GM23248 (cell line): Measurements from ENCODE around the gene TMBIM4.

Experiments used
- EZH2 ChIP-seq: fragments of 200-600 bp; sonication (generic); IDR thresholded peaks from 2 replicates; pipeline ENCODE4 v1.6.1; 2018; ENCODE audit warnings: antibody characterized with exemption, mild to moderate bottlenecking; ENCODE audit not compliant: insufficient read depth, poor library complexity, severe bottlenecking
- EZH2phosphoT487 ChIP-seq: fragments of 200-600 bp; sonication (generic); IDR thresholded peaks from 2 replicates; pipeline ENCODE4 v1.6.1; 2018; ENCODE audit warnings: antibody characterized with exemption, moderate library complexity, mild to moderate bottlenecking, low read depth; ENCODE audit not compliant: insufficient read depth

- TF ChIP-seq EZH2 (no peak), EZH2phosphoT487 (no peak)
These were observed 50.4 kb downstream of the TMBIM4 start for GRCh38 chr12:66119229-66119869.
